ENCODE results near the gene BEND6.

BEND6 gene

GRCh38 chr6:56940977-56941376, 13.9 kb upstream of the BEND6 start:
- TF ChIP-seq CTCF (IDR thresholded peaks at IDR 0.05; ENCODE audit: borderline replicate concordance, insufficient read depth, low read depth, low read length): no peak
- H3K4me3 ChIP-seq (ENCODE audit: low read depth, low read length): no peak overlapping the region

DNA sequence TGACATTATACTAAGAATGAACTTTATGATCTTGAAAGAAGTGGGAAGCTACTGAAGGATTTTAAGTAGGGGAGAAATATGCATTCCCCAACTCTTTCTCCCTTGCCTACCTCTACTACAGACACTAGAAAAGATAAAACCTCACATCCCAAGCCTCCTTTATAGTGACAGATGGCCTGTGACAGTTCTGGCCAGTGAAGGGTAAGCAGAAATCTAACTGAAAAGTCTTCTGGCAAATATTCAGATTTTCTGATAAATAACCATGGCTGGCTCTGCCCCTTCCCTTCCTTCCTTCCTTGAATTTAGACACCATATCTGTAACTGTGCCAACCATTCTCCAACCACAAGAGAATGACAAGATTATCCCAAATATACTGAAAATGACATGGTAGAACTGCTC, 10.2 kb upstream of the BEND6 start:
- TF ChIP-seq CTCF (IDR thresholded peaks at IDR 0.05; ENCODE audit: borderline replicate concordance, insufficient read depth, low read depth, low read length): no peak
- H3K4me3 ChIP-seq (ENCODE audit: low read depth, low read length): no peak overlapping the region

- no peak for TF ChIP-seq CTCF (IDR thresholded peaks at IDR 0.05; ENCODE audit: borderline replicate concordance, insufficient read depth, low read depth, low read length)
- H3K4me3 ChIP-seq (ENCODE audit: low read depth, low read length): no peak overlapping the region
Measured at GRCh38 chr6:56946368-56946767, 8.5 kb upstream of the BEND6 start.

GRCh38 chr6:56947924-56948323, 7.0 kb upstream of the BEND6 start:
- no peak for TF ChIP-seq CTCF (IDR thresholded peaks at IDR 0.05; ENCODE audit: borderline replicate concordance, insufficient read depth, low read depth, low read length)
- H3K4me3 ChIP-seq (ENCODE audit: low read depth, low read length): no peak overlapping the region

DNA sequence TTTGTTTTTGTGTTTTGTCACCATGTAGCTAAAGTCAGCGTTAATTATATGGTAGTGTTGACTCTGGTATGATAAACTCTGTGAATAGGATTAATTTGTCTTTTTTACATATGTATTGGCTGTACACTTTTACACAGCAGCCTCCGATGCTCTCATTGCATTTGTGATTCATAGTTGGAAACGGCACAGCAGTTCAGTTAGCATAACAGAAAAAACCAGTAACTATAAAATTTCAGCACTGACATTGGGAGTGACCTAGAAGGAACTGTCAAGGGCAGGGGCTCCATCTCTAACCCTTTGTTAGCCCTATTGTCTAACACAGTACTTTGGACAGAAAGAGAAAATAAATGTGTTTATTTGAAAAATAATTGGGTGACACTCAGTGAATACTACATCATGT, 5.6 kb upstream of the BEND6 start:
- no peak for TF ChIP-seq CTCF (IDR thresholded peaks at IDR 0.05; ENCODE audit: borderline replicate concordance, insufficient read depth, low read depth, low read length)
- no peak overlapping the region for H3K4me3 ChIP-seq (ENCODE audit: low read depth, low read length)

- no peak for TF ChIP-seq CTCF (IDR thresholded peaks at IDR 0.05; ENCODE audit: borderline replicate concordance, insufficient read depth, low read depth, low read length)
- H3K4me3 ChIP-seq (ENCODE audit: low read depth, low read length): no peak overlapping the region
Measured at GRCh38 chr6:56949925-56950495, 4.9 kb upstream of the BEND6 start.

DNA sequence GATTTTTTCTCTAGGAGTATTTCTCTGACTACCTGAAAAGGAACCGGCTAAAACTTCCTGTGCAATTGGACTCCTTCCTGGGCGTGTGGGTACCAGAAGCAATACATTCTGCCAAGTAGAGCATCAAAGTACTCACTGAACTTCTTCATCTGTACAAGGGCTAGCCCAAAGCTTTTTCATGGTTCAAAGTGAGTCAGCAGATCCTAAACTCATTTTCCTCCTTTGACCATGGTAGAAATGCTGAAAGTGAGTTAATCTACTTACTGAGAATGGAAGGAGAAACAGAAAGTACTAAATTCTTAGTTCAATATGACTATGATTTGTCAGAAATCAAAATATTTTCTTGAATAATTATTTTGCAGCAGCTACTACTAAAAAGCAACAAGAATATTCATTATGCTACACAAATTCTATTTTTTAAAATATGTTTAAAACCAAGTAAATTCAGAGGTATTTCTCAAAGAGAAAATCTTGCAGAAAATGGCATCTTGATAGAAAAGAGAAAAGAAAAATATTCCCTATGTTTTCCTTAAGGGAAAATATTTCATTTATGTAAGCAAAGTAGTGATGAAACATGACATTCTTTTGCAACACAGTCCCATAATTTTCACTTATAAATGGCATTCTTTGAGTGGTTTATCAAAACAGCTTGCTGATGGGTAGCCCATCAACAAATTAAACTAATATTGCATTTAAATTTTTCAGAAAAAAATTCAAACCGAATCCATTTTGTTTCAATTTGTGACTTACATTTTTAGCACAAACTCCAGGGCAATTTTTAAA, 3.7 kb upstream of the BEND6 start:
- H3K4me3 ChIP-seq (ENCODE audit: low read depth, low read length): no peak overlapping the region
- TF ChIP-seq CTCF (IDR thresholded peaks at IDR 0.05; ENCODE audit: borderline replicate concordance, insufficient read depth, low read depth, low read length): no peak
